Ascending aorta (tissue), 2 donors: ENCODE measurements around the gene CHMP5. TPM values are rescaled to one million over a fixed set of nuclear protein-coding genes. Genes with fewer than 3 reads are reported as not detected.

ENCODE experiments used
- DNase-seq, 2 donors: peaks; one replicate each; pipeline ENCODE4 v3.0.0-alpha.2; 2019; ENCODE audit warnings: low spot score in 2 of 2
- H3K27ac ChIP-seq, 2 donors: fragments of 200-600 bp; sonication (generic); one replicate each; pipeline ENCODE4 v1.5.1; 2016 to 2017; ENCODE audit warnings: mild to moderate bottlenecking in 1 of 2
- H3K27me3 ChIP-seq: fragments of 200-600 bp; sonication (generic); one replicate; pipeline ENCODE4 v1.5.1; 2017
- H3K36me3 ChIP-seq, 2 donors: fragments of 200-600 bp; sonication (generic); one replicate each; pipeline ENCODE4 v1.5.1; 2016
- H3K4me1 ChIP-seq, 2 donors: fragments of 200-600 bp; sonication (generic); one replicate each; pipeline ENCODE4 v1.5.1; 2016 to 2017; ENCODE audit warnings: mild to moderate bottlenecking in 1 of 2
- H3K4me3 ChIP-seq, 2 donors: fragments of 200-600 bp; sonication (generic); one replicate each; pipeline ENCODE4 v1.5.1; 2016 to 2017; ENCODE audit warnings: mild to moderate bottlenecking in 1 of 2
- H3K9me3 ChIP-seq, 2 donors: fragments of 200-600 bp; sonication (generic); one replicate each; pipeline ENCODE4 v1.5.1; 2016
- CTCF ChIP-seq, 3 experiments: fragments of 200-600 bp in 2 of 3; fragments of 450-650 bp in 1 of 3; sonication (generic) in 2 of 3; IDR thresholded peaks; one replicate each; pipeline ENCODE4 v1.5.1; 2016 to 2019; ENCODE audit warnings: antibody characterized with exemption in 3 of 3, mild to moderate bottlenecking in 1 of 3, moderate library complexity in 1 of 3
- intact Hi-C: fragments of 100-400 bp; cut with DNase I; formaldehyde crosslinking; loops from one replicate; pipeline ENCODE4 v1.15.1; 2023
- total RNA-seq: library from RNA; depleted of rRNA; stranded (reverse); fragments of >200 nt; gene quantifications from one replicate; pipeline ENCODE4 v1.1.0, GENCODE V29; 2016

Gene CHMP5
- total RNA-seq, 1 donor from 2014 or later: 47.5 TPM

DNA sequence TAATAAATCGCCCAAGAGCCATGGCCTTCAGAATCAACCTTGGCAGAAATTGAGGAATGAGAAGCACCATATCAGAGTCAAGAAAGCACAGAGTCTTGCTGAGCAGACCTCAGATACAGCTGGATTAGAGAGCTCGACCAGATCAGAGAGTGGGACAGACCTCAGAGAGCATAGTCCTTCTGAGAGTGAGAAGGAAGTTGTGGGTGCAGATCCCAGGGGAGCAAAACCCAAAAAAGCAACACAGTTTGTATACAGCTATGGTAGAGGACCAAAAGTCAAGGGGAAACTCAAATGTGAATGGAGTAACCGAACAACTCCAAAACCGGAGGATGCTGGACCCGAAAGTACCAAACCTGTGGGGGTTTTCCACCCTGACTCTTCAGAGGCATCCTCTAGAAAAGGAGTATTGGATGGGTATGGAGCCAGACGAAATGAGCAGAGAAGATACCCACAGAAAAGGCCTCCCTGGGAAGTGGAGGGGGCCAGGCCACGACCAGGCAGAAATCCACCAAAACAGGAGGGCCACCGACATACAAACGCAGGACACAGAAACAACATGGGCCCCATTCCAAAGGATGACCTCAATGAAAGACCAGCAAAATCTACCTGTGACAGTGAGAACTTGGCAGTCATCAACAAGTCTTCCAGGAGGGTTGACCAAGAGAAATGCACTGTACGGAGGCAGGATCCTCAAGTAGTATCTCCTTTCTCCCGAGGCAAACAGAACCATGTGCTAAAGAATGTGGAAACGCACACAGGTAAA, 30.0 kb downstream of the CHMP5 start:
- Histone ChIP-seq H3K27ac (no peak overlapping the region), H3K36me3 (peaks cover 40 to 51% of the 10 kb centered on the region in 2 donors), H3K4me3 (no peak overlapping the region), H3K4me1 (peaks cover 6 to 33% of the 10 kb centered on the region in 2 donors), H3K9me3 (no peaks in the 10 kb centered on the region), H3K27me3 (no peaks in the 10 kb centered on the region)
- intact Hi-C loops: loop anchor here (5.0 to 10.0 kb wide), 2 partner anchors 177 to 520 kb away; partner anchors contain the start of genes NOL6 and UBE2R2
- no peak for TF ChIP-seq CTCF (IDR thresholded peaks at IDR 0.05)
- DNase-seq: no peak

DNA sequence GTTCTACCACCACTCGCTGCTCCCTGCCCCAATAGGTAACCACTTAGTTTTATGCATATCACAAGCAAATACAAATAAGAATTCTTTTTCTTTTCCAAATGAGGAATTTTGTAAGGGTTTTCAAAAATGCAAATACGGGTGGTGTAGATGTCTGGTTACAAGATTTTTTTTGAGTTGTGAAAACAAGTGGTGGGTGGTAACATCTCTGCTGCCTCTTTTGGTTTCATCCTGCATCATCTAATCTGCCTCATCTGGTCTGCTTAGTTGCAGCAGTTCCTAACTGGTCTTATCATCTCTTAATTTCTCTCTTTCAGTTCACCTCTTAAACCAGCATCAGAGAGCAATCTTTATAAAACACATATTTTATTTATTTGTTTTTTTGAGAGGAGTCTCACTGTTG, 30.7 kb downstream of the CHMP5 start:
- H3K4me1 ChIP-seq: peaks cover 6 to 33% of the 10 kb centered on the region in 2 donors
- no peak overlapping the region for H3K27ac ChIP-seq
- H3K27me3 ChIP-seq: no peaks in the 10 kb centered on the region
- peaks cover 47 to 57% of the 10 kb centered on the region in 2 donors for H3K36me3 ChIP-seq
- no peak overlapping the region for H3K4me3 ChIP-seq
- no peak for DNase-seq
- TF ChIP-seq CTCF (IDR thresholded peaks at IDR 0.05): no peak
- intact Hi-C loops: loop anchor here (10.0 kb wide), 1 partner anchor 519 kb away; the partner anchor contains the start of gene UBE2R2
- no peaks in the 10 kb centered on the region for H3K9me3 ChIP-seq

GRCh38 chr9:33297432-33297831, 32.6 kb downstream of the CHMP5 start:
- peak in 1 of 2 donors; percentile 25 for DNase-seq
- Histone ChIP-seq H3K4me3 (no peak overlapping the region), H3K4me1 (peaks cover 3 to 19% of the 10 kb centered on the region in 2 donors), H3K9me3 (no peaks in the 10 kb centered on the region), H3K27me3 (no peaks in the 10 kb centered on the region), H3K36me3 (peaks cover 63 to 76% of the 10 kb centered on the region in 2 donors), H3K27ac (no peak overlapping the region)
- intact Hi-C loops: loop anchor here (10.0 kb wide), 1 partner anchor 517 kb away; the partner anchor contains the start of gene UBE2R2
- TF ChIP-seq CTCF (IDR thresholded peaks at IDR 0.05): no peak

DNA sequence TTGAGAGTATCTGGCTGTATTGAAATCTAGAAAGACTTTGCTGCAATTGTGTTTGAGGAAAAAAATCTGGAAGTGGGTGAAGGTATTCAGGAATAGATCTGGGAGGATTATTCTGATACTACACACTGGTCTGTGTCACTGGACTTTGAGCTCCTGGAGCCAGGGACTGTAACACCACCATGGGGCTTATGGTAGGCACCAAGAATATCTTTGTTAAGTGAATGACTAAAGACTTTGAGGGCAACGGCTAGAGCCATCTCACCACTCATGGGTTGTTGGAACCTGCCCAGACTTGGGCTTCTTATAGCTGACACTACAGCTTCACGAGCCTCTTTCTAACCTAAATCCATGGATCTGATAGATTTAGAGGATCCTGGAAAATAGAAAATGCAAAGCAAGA, 35.7 kb downstream of the CHMP5 start:
- intact Hi-C loops: no loop called here
- peaks cover 3 to 16% of the 10 kb centered on the region in 2 donors for H3K4me1 ChIP-seq

DNA sequence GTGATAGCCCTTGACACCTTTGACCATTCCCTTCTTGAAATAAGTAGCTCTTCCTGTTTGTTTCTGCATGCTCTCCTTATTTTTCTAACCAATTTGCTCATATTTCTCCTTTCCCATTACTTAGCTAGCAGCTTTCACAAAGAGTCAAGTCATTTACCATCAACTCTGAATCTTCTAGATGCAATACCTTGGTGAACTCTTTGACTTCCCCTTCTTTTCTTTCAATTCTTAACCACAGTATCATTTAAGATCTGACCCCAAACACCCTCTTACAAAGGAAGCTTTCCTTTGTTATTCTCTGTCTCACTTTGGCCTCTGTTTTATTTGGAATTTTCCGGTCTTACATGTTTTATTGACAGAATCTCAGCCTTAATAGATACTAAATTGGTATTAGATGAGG, 39.5 kb downstream of the CHMP5 start:
- intact Hi-C loops: no loop called here
- peaks cover 89 to 96% of the 10 kb centered on the region in 2 donors for H3K36me3 ChIP-seq
- H3K9me3 ChIP-seq: no peaks in the 10 kb centered on the region
- no peak overlapping the region for H3K4me3 ChIP-seq
- no peaks in the 10 kb centered on the region for H3K27me3 ChIP-seq
- no peak overlapping the region for H3K27ac ChIP-seq
- TF ChIP-seq CTCF (IDR thresholded peaks at IDR 0.05): no peak
- no peak for DNase-seq
- H3K4me1 ChIP-seq: no peaks in the 10 kb centered on the region

More for the DNA sequence above, 35.7 kb downstream of the CHMP5 start:
- Histone ChIP-seq H3K9me3 (no peaks in the 10 kb centered on the region), H3K27me3 (no peaks in the 10 kb centered on the region), H3K4me3 (no peak overlapping the region), H3K27ac (no peak overlapping the region), H3K36me3 (peaks cover 81 to 94% of the 10 kb centered on the region in 2 donors)
- no peak for TF ChIP-seq CTCF (IDR thresholded peaks at IDR 0.05)
- no peak for DNase-seq
